A549 (cell line): Measurements from ENCODE around the gene FAM9B. TPM values are rescaled to one million over a fixed set of nuclear protein-coding genes. Genes with fewer than 3 reads are reported as not detected.
A peak's percentile ranks its signal among the peaks of the same experiment; 100 is the strongest.

Experiments used
- ATAC-seq, 2 experiments: fragments of 200-7000 bp in 1 of 2; fragments of >200 bp in 1 of 2; cut with Nextera tagmentation in 1 of 2; cut with Tn5 transposase in 1 of 2; 3 replicates each; pipeline versions ENCODE4 v1.8.0 to v1.9.1; 2018 to 2020; ENCODE audit warnings: mild to moderate bottlenecking in 1 of 2, moderate library complexity in 1 of 2
- CTCF ChIA-PET: fragments of 300-600 bp; sonication (Branson Sonifier 250); formaldehyde crosslinking; extraction: SDS; loops from one replicate; lab custom pipeline; 2021; ENCODE audit warnings: antibody characterized with exemption, inconsistent platforms; lab: Yijun Ruan, JAX
- POLR2A ChIA-PET: fragments of 350-600 bp; formaldehyde crosslinking; extraction: SDS; loops from one replicate; lab custom pipeline; 2021; ENCODE audit warnings: antibody characterized with exemption, inconsistent platforms; lab: Yijun Ruan, JAX
- DNase-seq, 2 experiments: peaks; one replicate each; pipeline versions ENCODE4 v3.0.0 to v3.0.0-alpha.2; 2011 to 2016; ENCODE audit warnings: low read depth in 1 of 2, low spot score in 1 of 2
- FAIRE-seq: peaks from 2 replicates; lab custom pipeline; 2011; peaks lifted over from hg19 to GRCh38; lab: Jason Lieb, UNC
- H3K27ac ChIP-seq, 2 experiments: fragments of >200 bp; sonication (Bioruptor Twin); formaldehyde crosslinking; 3 replicates each; pipeline ENCODE4 v1.5.1; 2016 to 2017
- H3K4me1 ChIP-seq: fragments of >200 bp; sonication (Bioruptor Twin); formaldehyde crosslinking; 3 replicates; pipeline ENCODE4 v1.6.1; 2016
- H3K4me2 ChIP-seq: fragments of >200 bp; sonication (Bioruptor Twin); formaldehyde crosslinking; 3 replicates; pipeline ENCODE4 v1.6.1; 2016
- H3K4me3 ChIP-seq: fragments of >200 bp; sonication (Bioruptor Twin); formaldehyde crosslinking; 3 replicates; pipeline ENCODE4 v1.5.1; 2016
- H3K9me3 ChIP-seq: fragments of >200 bp; sonication (Bioruptor Twin); formaldehyde crosslinking; 3 replicates; pipeline ENCODE4 v1.6.1; 2016
- ATOH8 ChIP-seq: fragments of 250-450 bp; sonication (Bioruptor Pico); IDR thresholded peaks from 2 replicates; pipeline ENCODE4 v1.5.0; 2020; ENCODE audit warnings: low read depth, mild to moderate bottlenecking, moderate library complexity
- BCL3 ChIP-seq: fragments of >200 bp; sonication (Bioruptor Twin); formaldehyde crosslinking; IDR thresholded peaks from 3 replicates; pipeline ENCODE4 v1.6.1; 2016
- CEBPB ChIP-seq, 2 experiments: fragments of >200 bp in 1 of 2; sonication (Bioruptor Twin) in 1 of 2; formaldehyde crosslinking in 1 of 2; IDR thresholded peaks; 2 replicates each; pipeline ENCODE4 v1.6.1; 2012 to 2016
- CHD2 ChIP-seq: fragments of 150-350 bp; IDR thresholded peaks from 2 replicates; pipeline ENCODE4 v1.6.1; 2014; ENCODE audit warnings: low read length; ENCODE audit not compliant: partially characterized antibody
- E2F6 ChIP-seq: IDR thresholded peaks from 2 replicates; pipeline ENCODE4 v1.6.1; 2012; ENCODE audit warnings: low read depth, borderline replicate concordance
- EHMT2 ChIP-seq: fragments of 200-600 bp; sonication (generic); IDR thresholded peaks from 2 replicates; pipeline ENCODE4 v1.6.1; 2016; ENCODE audit warnings: antibody characterized with exemption, low read depth, mild to moderate bottlenecking, moderate library complexity
- EP300 ChIP-seq, 2 experiments: fragments of >200 bp; sonication (Bioruptor Twin); formaldehyde crosslinking; IDR thresholded peaks; 2 replicates in 1 of 2; 3 replicates in 1 of 2; pipeline ENCODE4 v1.6.1; 2016 to 2017
- ESRRA ChIP-seq: fragments of 150-350 bp; IDR thresholded peaks from 2 replicates; pipeline ENCODE4 v1.6.1; 2014; ENCODE audit warnings: mild to moderate bottlenecking, low read length, borderline replicate concordance
- FOXS1 ChIP-seq: fragments of 250-450 bp; sonication (Bioruptor Pico); IDR thresholded peaks from 2 replicates; pipeline ENCODE4 v1.5.0; 2020; ENCODE audit warnings: mild to moderate bottlenecking, moderate library complexity
- HMGXB4 ChIP-seq: fragments of 250-450 bp; sonication (Bioruptor Pico); IDR thresholded peaks from 2 replicates; pipeline ENCODE4 v1.5.0; 2021; ENCODE audit warnings: mild to moderate bottlenecking, moderate library complexity, borderline replicate concordance
- KDM5A ChIP-seq: fragments of 200-600 bp; sonication (generic); IDR thresholded peaks from 2 replicates; pipeline ENCODE4 v1.6.1; 2016; ENCODE audit warnings: antibody characterized with exemption, mild to moderate bottlenecking
- MAX ChIP-seq: IDR thresholded peaks from 2 replicates; pipeline ENCODE4 v1.6.1; 2012
- MAZ ChIP-seq: fragments of 150-350 bp; IDR thresholded peaks from 2 replicates; pipeline ENCODE4 v1.6.1; 2014; ENCODE audit warnings: antibody characterized with exemption, low read depth, low read length, borderline replicate concordance
- NFE2L2 ChIP-seq: fragments of 150-350 bp; conservative IDR thresholded peaks from 2 replicates; pipeline ENCODE4 v1.6.1; 2014; ENCODE audit warnings: low read length
- PBX3 ChIP-seq: IDR thresholded peaks from 2 replicates; pipeline ENCODE4 v1.6.1; 2012
- PHF8 ChIP-seq: fragments of 200-600 bp; sonication (generic); IDR thresholded peaks from 2 replicates; pipeline ENCODE4 v1.6.1; 2016; ENCODE audit warnings: low read depth, mild to moderate bottlenecking, antibody characterized with exemption, moderate library complexity, borderline replicate concordance
- RAD21 ChIP-seq, 2 experiments: fragments of >200 bp in 1 of 2; sonication (Bioruptor Twin) in 1 of 2; formaldehyde crosslinking in 1 of 2; IDR thresholded peaks in 1 of 2; conservative IDR thresholded peaks in 1 of 2; 2 replicates in 1 of 2; 3 replicates in 1 of 2; pipeline ENCODE4 v1.6.1; 2012 to 2018; ENCODE audit warnings: inconsistent platforms in 1 of 2
- RNF2 ChIP-seq: fragments of 200-600 bp; sonication (generic); IDR thresholded peaks from 2 replicates; pipeline ENCODE4 v1.6.1; 2016; ENCODE audit warnings: low read depth, mild to moderate bottlenecking, antibody characterized with exemption, moderate library complexity, borderline replicate concordance
- SMC3 ChIP-seq: fragments of >200 bp; sonication (Bioruptor Twin); formaldehyde crosslinking; IDR thresholded peaks from 3 replicates; pipeline ENCODE4 v1.6.1; 2018; ENCODE audit warnings: inconsistent platforms
- SREBF2 ChIP-seq: fragments of 450-650 bp; IDR thresholded peaks from 2 replicates; pipeline ENCODE4 v1.6.1; 2014; ENCODE audit warnings: mild to moderate bottlenecking, moderate library complexity
- TP53 ChIP-seq: fragments of 250-450 bp; sonication (Bioruptor Pico); IDR thresholded peaks from 2 replicates; pipeline ENCODE4 v1.5.0; 2021; ENCODE audit warnings: mild to moderate bottlenecking, moderate library complexity
- USF2 ChIP-seq: fragments of 450-650 bp; IDR thresholded peaks from 2 replicates; pipeline ENCODE4 v1.6.1; 2014; ENCODE audit warnings: antibody characterized with exemption
- ZNF302 ChIP-seq: fragments of 250-450 bp; sonication (Bioruptor Pico); IDR thresholded peaks from 2 replicates; pipeline ENCODE4 v1.9.0; 2021; ENCODE audit warnings: inconsistent platforms, mild to moderate bottlenecking, moderate library complexity
- ZSCAN20 ChIP-seq: fragments of 250-450 bp; sonication (Bioruptor Pico); IDR thresholded peaks from 2 replicates; pipeline ENCODE4 v1.8.0; 2022; ENCODE audit warnings: mild to moderate bottlenecking, moderate library complexity
- WGBS: methylation state at CpG from one replicate; pipeline ENCODE4 v1.1.6; 2017; ENCODE audit errors: missing lambda C conversion rate; 5-methylcytosine and 5-hydroxymethylcytosine counted together
- polyA plus RNA-seq, 4 experiments: library from polyadenylated mRNA; depleted of rRNA in 3 of 4; stranded (reverse); fragments of >200 nt; fragmentation: RNase III in 1 of 4; extraction: RNeasy Plus Mini Kit Qiagen cat#74134 plus additional on column Dnase treatment in 1 of 4; gene quantifications; 2 replicates in 3 of 4; 3 replicates in 1 of 4; pipeline ENCODE4 v1.2.3, GENCODE V29; 2011 to 2017

FAM9B gene
- polyA plus RNA-seq, 2 of the 4 experiments (the other 2 are of a cell fraction) = not detected

GRCh38 chrX:9055354-9055753 lies 21.4 kb upstream of the FAM9B start:
- Histone ChIP-seq H3K27ac (no peak overlapping the region), H3K4me3 (no peak overlapping the region), H3K4me2 (no peak overlapping the region), H3K9me3 (no peaks in the 10 kb centered on the region), H3K4me1 (no peaks in the 10 kb centered on the region)
- TF ChIP-seq SREBF2 (no peak), ZNF302 (CRISPR knock-in tag) (no peak), PBX3 (no peak), MAZ (no peak), MAX (no peak), FOXS1 (no peak), BCL3 (no peak), ESRRA (no peak), USF2 (no peak), SMC3 (no peak), EHMT2 (no peak), CEBPB (IDR thresholded peaks at IDR 0.05) (no peak), EP300 (IDR thresholded peaks at IDR 0.05) (no peak), PHF8 (no peak)
- no peak for ATAC-seq
- 85% methylated on average over 2 of the region's 2 CpGs for WGBS
- peak; percentile 96 for FAIRE-seq
- ChIA-PET POLR2A (no interaction called here), CTCF (no interaction called here)
- no peak for DNase-seq

GRCh38 chrX:9052081-9052480 lies 18.2 kb upstream of the FAM9B start:
- no peak for DNase-seq
- Histone ChIP-seq H3K27ac (no peak overlapping the region), H3K9me3 (no peaks in the 10 kb centered on the region), H3K4me3 (no peak overlapping the region), H3K4me1 (no peaks in the 10 kb centered on the region), H3K4me2 (no peak overlapping the region)
- POLR2A ChIA-PET = no interaction called here
- peak; percentile 28 for FAIRE-seq
- CTCF ChIA-PET = no interaction called here
- no peak for ATAC-seq
- 40% methylated on average over 3 of the region's 3 CpGs for WGBS
- no peak for TF ChIP-seq CEBPB (IDR thresholded peaks at IDR 0.05)
- no peak for TF ChIP-seq RAD21 (conservative IDR thresholded peaks at IDR 0.05 in 1 of 2, IDR thresholded peaks at IDR 0.05 in 1 of 2)
- TF ChIP-seq MAX = no peak
- TF ChIP-seq MAZ = no peak
- TF ChIP-seq KDM5A = no peak
- TF ChIP-seq E2F6 = no peak
- TF ChIP-seq NFE2L2 = no peak
- TF ChIP-seq TP53 (CRISPR knock-in tag) = no peak
- no peak for TF ChIP-seq CHD2
- no peak for TF ChIP-seq EP300 (IDR thresholded peaks at IDR 0.05)
- no peak for TF ChIP-seq HMGXB4
- TF ChIP-seq ZSCAN20 (CRISPR knock-in tag) = no peak
- TF ChIP-seq ATOH8 (CRISPR knock-in tag) = no peak
- TF ChIP-seq SREBF2 = no peak
- no peak for TF ChIP-seq RNF2
- no peak for TF ChIP-seq ZNF302 (CRISPR knock-in tag)
- TF ChIP-seq PBX3 = no peak
